ENCODE data around the gene EXOC3L4.

Gene EXOC3L4

DNA sequence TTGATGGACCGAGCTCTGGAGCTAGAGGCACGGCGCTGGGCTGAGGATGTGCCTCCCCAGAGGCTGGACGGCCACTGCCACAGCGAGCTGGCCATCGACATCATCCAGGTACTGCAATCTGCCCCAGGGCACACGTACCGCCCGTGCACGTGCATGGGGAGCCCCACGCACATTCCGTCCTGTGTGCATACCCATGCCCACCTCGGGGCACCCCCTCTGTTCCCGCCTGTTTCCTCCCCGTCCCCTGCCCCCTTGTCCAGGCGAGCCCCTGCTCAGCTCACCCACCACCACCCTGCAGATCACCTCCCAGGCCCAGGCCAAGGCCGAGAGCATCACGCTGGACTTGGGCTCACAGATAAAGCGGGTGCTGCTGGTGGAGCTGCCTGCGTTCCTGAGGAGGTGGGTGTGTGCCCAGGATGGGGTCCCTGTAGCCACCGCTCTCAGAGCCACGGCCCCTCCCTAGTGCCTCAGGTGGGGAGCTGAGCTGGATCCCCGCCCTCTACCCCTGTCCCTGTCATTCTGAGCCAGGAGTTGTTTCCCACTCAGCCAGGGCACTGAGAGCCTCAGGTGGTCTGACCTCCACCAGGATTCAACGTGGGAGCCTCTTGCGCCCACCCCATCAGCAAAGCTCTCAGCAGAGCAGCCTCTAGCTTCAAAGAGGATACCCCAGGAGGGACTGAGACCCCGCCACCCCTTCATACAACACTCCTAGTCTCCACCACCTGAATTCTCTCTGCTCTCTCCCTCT is 35.7 kb downstream of the EXOC3L4 start:
- no peak overlapping the region for H3K4me3 ChIP-seq (ENCODE audit: low read depth, low read length)
- TF ChIP-seq, protein P1, sequence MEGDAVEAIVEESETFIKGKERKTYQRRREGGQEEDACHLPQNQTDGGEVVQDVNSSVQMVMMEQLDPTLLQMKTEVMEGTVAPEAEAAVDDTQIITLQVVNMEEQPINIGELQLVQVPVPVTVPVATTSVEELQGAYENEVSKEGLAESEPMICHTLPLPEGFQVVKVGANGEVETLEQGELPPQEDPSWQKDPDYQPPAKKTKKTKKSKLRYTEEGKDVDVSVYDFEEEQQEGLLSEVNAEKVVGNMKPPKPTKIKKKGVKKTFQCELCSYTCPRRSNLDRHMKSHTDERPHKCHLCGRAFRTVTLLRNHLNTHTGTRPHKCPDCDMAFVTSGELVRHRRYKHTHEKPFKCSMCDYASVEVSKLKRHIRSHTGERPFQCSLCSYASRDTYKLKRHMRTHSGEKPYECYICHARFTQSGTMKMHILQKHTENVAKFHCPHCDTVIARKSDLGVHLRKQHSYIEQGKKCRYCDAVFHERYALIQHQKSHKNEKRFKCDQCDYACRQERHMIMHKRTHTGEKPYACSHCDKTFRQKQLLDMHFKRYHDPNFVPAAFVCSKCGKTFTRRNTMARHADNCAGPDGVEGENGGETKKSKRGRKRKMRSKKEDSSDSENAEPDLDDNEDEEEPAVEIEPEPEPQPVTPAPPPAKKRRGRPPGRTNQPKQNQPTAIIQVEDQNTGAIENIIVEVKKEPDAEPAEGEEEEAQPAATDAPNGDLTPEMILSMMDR (IDR thresholded peaks at IDR 0.05; ENCODE audit: borderline replicate concordance, insufficient read depth, low read depth, low read length), result no peak

DNA sequence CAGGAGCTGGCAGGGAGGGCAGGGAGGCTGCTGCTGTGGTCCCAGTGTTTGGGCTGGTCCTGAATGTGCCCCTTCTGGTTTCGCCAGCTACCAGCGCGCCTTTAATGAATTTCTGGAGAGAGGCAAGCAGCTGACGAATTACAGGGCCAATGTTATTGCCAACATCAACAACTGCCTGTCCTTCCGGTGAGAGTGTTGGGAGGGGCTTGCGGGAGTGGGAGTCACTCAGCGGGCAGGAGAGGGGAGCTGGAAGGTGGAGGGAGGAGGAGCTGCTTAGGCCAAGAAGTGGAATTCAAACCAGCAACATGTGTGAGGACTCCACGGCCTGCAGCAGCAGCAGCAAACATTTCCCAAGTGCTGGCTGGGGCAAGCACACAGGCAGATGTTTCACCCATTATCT is 36.4 kb downstream of the EXOC3L4 start:
- no peak overlapping the region for H3K4me3 ChIP-seq (ENCODE audit: low read depth, low read length)
- TF ChIP-seq, protein P1 (IDR thresholded peaks at IDR 0.05; ENCODE audit: borderline replicate concordance, insufficient read depth, low read depth, low read length), result no peak

DNA sequence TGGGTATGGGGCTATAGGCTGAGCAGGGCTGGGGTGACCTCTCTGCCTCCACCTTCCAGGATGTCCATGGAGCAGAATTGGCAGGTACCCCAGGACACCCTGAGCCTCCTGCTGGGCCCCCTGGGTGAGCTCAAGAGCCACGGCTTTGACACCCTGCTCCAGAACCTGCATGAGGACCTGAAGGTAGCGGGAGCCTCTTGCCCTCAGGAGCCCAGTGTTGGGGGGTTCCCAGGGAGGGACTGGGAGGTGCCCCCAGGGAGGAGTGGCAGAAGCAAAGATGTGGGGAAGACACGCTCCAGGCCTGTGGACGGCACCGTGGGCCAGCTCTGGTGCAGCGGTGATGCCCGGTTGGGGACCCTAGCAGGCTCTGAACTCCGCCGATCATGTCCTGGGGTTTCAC is 37.1 kb downstream of the EXOC3L4 start:
- TF ChIP-seq, protein P1 (IDR thresholded peaks at IDR 0.05; ENCODE audit: borderline replicate concordance, insufficient read depth, low read depth, low read length), result no peak
- H3K4me3 ChIP-seq (ENCODE audit: low read depth, low read length), result no peak overlapping the region

DNA sequence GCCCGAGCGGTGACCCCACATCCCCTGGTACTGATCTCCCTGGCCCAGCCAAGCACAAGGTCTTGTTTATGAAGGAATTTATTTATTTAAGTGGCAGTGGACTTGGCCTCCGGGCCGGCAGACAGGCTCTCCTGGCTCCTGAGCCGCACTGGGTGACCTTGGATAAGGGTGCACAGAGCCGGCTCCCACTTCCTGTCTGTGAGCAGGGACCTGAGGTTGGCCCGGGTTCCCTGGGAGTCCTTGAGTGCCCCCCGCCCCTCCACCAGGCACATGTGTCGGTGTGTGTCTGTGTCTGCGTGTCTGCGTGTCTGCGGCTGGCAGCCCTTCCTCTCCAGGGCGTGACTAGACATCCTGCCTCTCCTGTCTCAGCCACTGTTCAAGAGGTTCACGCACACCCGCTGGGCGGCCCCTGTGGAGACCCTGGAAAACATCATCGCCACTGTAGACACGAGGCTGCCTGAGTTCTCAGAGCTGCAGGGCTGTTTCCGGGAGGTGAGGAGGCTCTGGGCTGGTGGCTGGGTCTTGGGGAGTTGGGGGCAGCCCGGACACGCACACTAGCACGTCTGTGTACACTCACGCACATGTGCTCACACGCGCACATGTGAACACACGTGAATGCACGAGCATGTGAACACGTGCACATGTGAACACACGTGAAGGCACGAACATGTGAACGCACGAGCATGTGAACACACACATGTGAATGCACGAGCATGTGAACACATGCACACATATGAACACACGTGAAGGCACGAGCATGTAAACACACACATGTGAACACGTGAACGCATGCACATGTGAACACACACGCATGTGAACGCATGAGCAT is 38.1 kb downstream of the EXOC3L4 start:
- no peak overlapping the region for H3K4me3 ChIP-seq (ENCODE audit: low read depth, low read length)
- TF ChIP-seq, protein P1 (IDR thresholded peaks at IDR 0.05; ENCODE audit: borderline replicate concordance, insufficient read depth, low read depth, low read length), result no peak

DNA sequence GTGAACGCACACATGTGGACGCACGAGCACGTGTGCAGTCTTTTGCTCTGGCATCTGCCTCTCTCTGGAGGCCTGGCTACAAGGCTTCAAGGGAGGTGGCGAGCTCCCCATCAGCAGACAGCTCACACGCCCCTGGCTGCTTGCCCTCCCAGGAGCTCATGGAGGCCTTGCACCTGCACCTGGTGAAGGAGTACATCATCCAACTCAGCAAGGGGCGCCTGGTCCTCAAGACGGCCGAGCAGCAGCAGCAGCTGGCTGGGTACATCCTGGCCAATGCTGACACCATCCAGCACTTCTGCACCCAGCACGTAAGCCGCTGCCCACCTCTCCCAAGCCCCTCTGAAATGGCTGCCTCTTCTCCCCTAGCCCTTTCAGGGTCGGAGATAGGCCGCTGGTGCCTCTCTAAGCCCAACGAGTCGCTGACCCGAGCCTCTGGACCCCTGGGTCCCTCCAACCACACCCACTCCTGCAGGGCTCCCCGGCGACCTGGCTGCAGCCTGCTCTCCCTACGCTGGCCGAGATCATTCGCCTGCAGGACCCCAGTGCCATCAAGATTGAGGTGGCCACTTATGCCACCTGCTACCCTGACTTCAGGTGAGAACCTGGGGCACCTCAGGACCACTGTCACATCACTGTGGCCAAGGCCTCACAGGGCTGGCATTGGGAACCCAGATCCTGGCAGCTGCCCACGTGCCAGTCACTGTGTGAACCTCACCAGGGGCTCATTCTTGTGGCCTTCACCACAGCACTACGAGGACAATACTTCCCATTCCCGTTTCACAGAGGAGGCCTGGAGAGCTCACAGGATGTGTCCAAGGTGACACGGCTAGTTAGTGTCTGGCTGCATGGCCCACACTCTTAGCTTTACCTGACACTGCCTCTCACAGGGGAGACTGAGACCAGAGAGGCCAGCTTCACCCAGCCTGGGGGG is 39.0 kb downstream of the EXOC3L4 start:
- TF ChIP-seq, protein P1 (IDR thresholded peaks at IDR 0.05; ENCODE audit: borderline replicate concordance, insufficient read depth, low read depth, low read length), result no peak
- H3K4me3 ChIP-seq (ENCODE audit: low read depth, low read length), result no peak overlapping the region

DNA sequence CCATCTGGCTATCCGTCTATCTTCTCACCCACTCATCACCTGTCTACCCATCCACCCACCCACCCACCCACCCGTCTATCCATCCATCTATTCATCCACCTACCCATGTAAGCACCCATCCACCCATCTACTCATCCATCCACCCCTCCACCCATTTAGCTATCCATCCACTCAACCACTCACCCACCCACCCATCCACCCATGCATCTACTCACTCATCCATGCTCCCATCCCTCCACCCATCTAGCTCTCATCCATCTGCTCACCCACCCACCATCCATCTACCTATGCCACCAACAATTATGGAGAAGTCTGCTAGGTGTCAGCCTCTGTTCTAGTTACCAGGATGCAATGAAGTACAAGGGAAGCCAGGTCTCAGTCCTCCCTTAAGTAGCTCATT is 39.9 kb downstream of the EXOC3L4 start:
- TF ChIP-seq, protein P1 (IDR thresholded peaks at IDR 0.05; ENCODE audit: borderline replicate concordance, insufficient read depth, low read depth, low read length), result no peak
- no peak overlapping the region for H3K4me3 ChIP-seq (ENCODE audit: low read depth, low read length)
